ENCODE results near the gene TMEM132C. TPM values are rescaled to one million over a fixed set of nuclear protein-coding genes. Genes with fewer than 3 reads are reported as not detected.

Gene TMEM132C
- polyA plus RNA-seq, 6 donors from 2014 or later = not detected

GRCh38 chr12:128265566-128265965, 1.4 kb upstream of the TMEM132C start:
- no peak overlapping the region for H3K4me3 Mint-ChIP-seq
- peaks cover 0 to 8% (median 2%) of the 10 kb centered on the region in 7 donors for H3K9me3 Mint-ChIP-seq
- peaks cover 0 to 3% (median 0%) of the 10 kb centered on the region in 3 donors for H3K4me1 Mint-ChIP-seq
- H3K27me3 Mint-ChIP-seq = peaks cover 35 to 59% (median 54%) of the 10 kb centered on the region in 3 donors
- no peaks in the 10 kb centered on the region for H3K36me3 Mint-ChIP-seq
- H3K27ac Mint-ChIP-seq = peak overlapping the region in 1 of 6 donors; percentile 2
- no peak for DNase-seq
- ATAC-seq (ENCODE audit: low read depth in 2 of 2) = no peak

- H3K4me1 Mint-ChIP-seq = peaks cover 0 to 3% (median 0%) of the 10 kb centered on the region in 3 donors
- no peaks in the 10 kb centered on the region for H3K36me3 Mint-ChIP-seq
- ATAC-seq (ENCODE audit: low read depth in 2 of 2) (no peak), DNase-seq (no peak)
- peaks cover 0 to 8% (median 2%) of the 10 kb centered on the region in 7 donors for H3K9me3 Mint-ChIP-seq
- H3K27me3 Mint-ChIP-seq = peaks cover 37 to 61% (median 54%) of the 10 kb centered on the region in 3 donors
- peak overlapping the region in 2 of 8 donors; percentile 4 to 13 for H3K4me3 Mint-ChIP-seq
- no peak overlapping the region for H3K27ac Mint-ChIP-seq
These were observed 884 bp upstream of the TMEM132C start for GRCh38 chr12:128266086-128266485.

GRCh38 chr12:128266541-128267130, 334 bp upstream of the TMEM132C start:
- ATAC-seq (ENCODE audit: low read depth in 2 of 2) (no peak), DNase-seq (no peak)
- Mint-ChIP-seq H3K27me3 (peaks cover 37 to 65% (median 54%) of the 10 kb centered on the region in 3 donors), H3K4me3 (no peak overlapping the region), H3K4me1 (peaks cover 0 to 3% (median 0%) of the 10 kb centered on the region in 3 donors), H3K9me3 (peaks cover 0 to 8% (median 2%) of the 10 kb centered on the region in 7 donors), H3K27ac (no peak overlapping the region), H3K36me3 (no peaks in the 10 kb centered on the region)

- peak overlapping the region in 1 of 8 donors; percentile 23 for H3K4me3 Mint-ChIP-seq
- no peak for DNase-seq
- H3K36me3 Mint-ChIP-seq = no peaks in the 10 kb centered on the region
- peaks cover 1 to 11% (median 4%) of the 10 kb centered on the region in 7 donors for H3K9me3 Mint-ChIP-seq
- H3K4me1 Mint-ChIP-seq = peaks cover 0 to 3% (median 0%) of the 10 kb centered on the region in 3 donors
- no peak for ATAC-seq (ENCODE audit: low read depth in 2 of 2)
- peaks cover 41 to 72% (median 54%) of the 10 kb centered on the region in 3 donors for H3K27me3 Mint-ChIP-seq
- no peak overlapping the region for H3K27ac Mint-ChIP-seq
These were observed 845 bp downstream of the TMEM132C start for GRCh38 chr12:128267651-128268378.

- Mint-ChIP-seq H3K4me3 (peak overlapping the region in 1 of 8 donors; percentile 25), H3K4me1 (peaks cover 0 to 3% (median 0%) of the 10 kb centered on the region in 3 donors), H3K27ac (no peak overlapping the region), H3K9me3 (peaks cover 0 to 16% (median 6%) of the 10 kb centered on the region in 7 donors), H3K27me3 (peaks cover 38 to 69% (median 48%) of the 10 kb centered on the region in 3 donors), H3K36me3 (no peaks in the 10 kb centered on the region)
- ATAC-seq (ENCODE audit: low read depth in 2 of 2) (no peak), DNase-seq (no peak)
These were observed 1.5 kb downstream of the TMEM132C start for GRCh38 chr12:128268379-128268995.

GRCh38 chr12:128269181-128269591, 2.2 kb downstream of the TMEM132C start:
- Mint-ChIP-seq H3K9me3 (peaks cover 0 to 18% (median 7%) of the 10 kb centered on the region in 7 donors), H3K4me1 (peaks cover 0 to 3% (median 0%) of the 10 kb centered on the region in 3 donors), H3K27me3 (peaks cover 34 to 62% (median 41%) of the 10 kb centered on the region in 3 donors), H3K4me3 (no peak overlapping the region), H3K36me3 (no peaks in the 10 kb centered on the region), H3K27ac (no peak overlapping the region)
- ATAC-seq (ENCODE audit: low read depth in 2 of 2) (no peak), DNase-seq (no peak)

- no peaks in the 10 kb centered on the region for H3K36me3 Mint-ChIP-seq
- peaks cover 0 to 9% (median 9%) of the 10 kb centered on the region in 3 donors for H3K27me3 Mint-ChIP-seq
- H3K4me1 Mint-ChIP-seq = no peaks in the 10 kb centered on the region
- ATAC-seq (ENCODE audit: low read depth in 2 of 2) (no peak), DNase-seq (no peak)
- H3K27ac Mint-ChIP-seq = no peak overlapping the region
- peaks cover 7 to 49% (median 13%) of the 10 kb centered on the region in 7 donors for H3K9me3 Mint-ChIP-seq
- no peak overlapping the region for H3K4me3 Mint-ChIP-seq
These were observed 9.5 kb downstream of the TMEM132C start for GRCh38 chr12:128276471-128276870.

GRCh38 chr12:128286970-128287369, 20.0 kb downstream of the TMEM132C start:
- ATAC-seq (ENCODE audit: low read depth in 2 of 2) (no peak), DNase-seq (no peak)
- Mint-ChIP-seq H3K4me1 (no peaks in the 10 kb centered on the region), H3K9me3 (peaks cover 3 to 14% (median 10%) of the 10 kb centered on the region in 7 donors), H3K4me3 (no peak overlapping the region), H3K36me3 (no peaks in the 10 kb centered on the region), H3K27me3 (peaks cover 0 to 4% (median 0%) of the 10 kb centered on the region in 3 donors), H3K27ac (no peak overlapping the region)

GRCh38 chr12:128288357-128288756, 21.4 kb downstream of the TMEM132C start:
- Mint-ChIP-seq H3K36me3 (no peaks in the 10 kb centered on the region), H3K9me3 (peaks cover 0 to 14% (median 6%) of the 10 kb centered on the region in 7 donors), H3K4me1 (no peaks in the 10 kb centered on the region), H3K27me3 (peaks cover 0 to 4% (median 0%) of the 10 kb centered on the region in 3 donors), H3K27ac (no peak overlapping the region), H3K4me3 (no peak overlapping the region)
- ATAC-seq (ENCODE audit: low read depth in 2 of 2) (no peak), DNase-seq (no peak)

GRCh38 chr12:128288896-128289295, 21.9 kb downstream of the TMEM132C start:
- Mint-ChIP-seq H3K27ac (no peak overlapping the region), H3K9me3 (peaks cover 0 to 10% (median 1%) of the 10 kb centered on the region in 7 donors), H3K36me3 (no peaks in the 10 kb centered on the region), H3K27me3 (peaks cover 0 to 4% (median 0%) of the 10 kb centered on the region in 3 donors), H3K4me1 (no peaks in the 10 kb centered on the region), H3K4me3 (no peak overlapping the region)
- ATAC-seq (ENCODE audit: low read depth in 2 of 2) (no peak), DNase-seq (no peak)

GRCh38 chr12:128290938-128291337, 24.0 kb downstream of the TMEM132C start:
- Mint-ChIP-seq H3K4me1 (no peaks in the 10 kb centered on the region), H3K36me3 (no peaks in the 10 kb centered on the region), H3K9me3 (peaks cover 0 to 10% (median 0%) of the 10 kb centered on the region in 7 donors), H3K4me3 (no peak overlapping the region), H3K27ac (no peak overlapping the region), H3K27me3 (peaks cover 0 to 4% (median 0%) of the 10 kb centered on the region in 3 donors)
- DNase-seq (no peak), ATAC-seq (ENCODE audit: low read depth in 2 of 2) (no peak)

- no peak for ATAC-seq (ENCODE audit: low read depth in 2 of 2)
- no peaks in the 10 kb centered on the region for H3K4me1 Mint-ChIP-seq
- H3K4me3 Mint-ChIP-seq = no peak overlapping the region
These were observed 31.2 kb downstream of the TMEM132C start for GRCh38 chr12:128298091-128298748.

GRCh38 chr12:128305336-128305892, 38.4 kb downstream of the TMEM132C start:
- no peaks in the 10 kb centered on the region for H3K36me3 Mint-ChIP-seq
- no peak for DNase-seq
- H3K27ac Mint-ChIP-seq = no peak overlapping the region
- no peak for ATAC-seq (ENCODE audit: low read depth in 2 of 2)
- peaks cover 1 to 26% (median 4%) of the 10 kb centered on the region in 7 donors for H3K9me3 Mint-ChIP-seq
- no peaks in the 10 kb centered on the region for H3K4me1 Mint-ChIP-seq
- no peak overlapping the region for H3K4me3 Mint-ChIP-seq
- no peaks in the 10 kb centered on the region for H3K27me3 Mint-ChIP-seq

More at GRCh38 chr12:128298091-128298748, 31.2 kb downstream of the TMEM132C start:
- Mint-ChIP-seq H3K27ac (no peak overlapping the region), H3K36me3 (no peaks in the 10 kb centered on the region), H3K9me3 (peaks cover 0 to 16% (median 8%) of the 10 kb centered on the region in 7 donors), H3K27me3 (no peaks in the 10 kb centered on the region)
- no peak for DNase-seq

Data from naive B cell (primary cell).